Thoracic aorta endothelial cell (primary cell): Measurements from ENCODE around the gene MGARP. TPM values are rescaled to one million over a fixed set of nuclear protein-coding genes. Genes with fewer than 3 reads are reported as not detected.
A peak's percentile ranks its signal among the peaks of the same experiment; 100 is the strongest.

Experiments used
- small RNA-seq: library from RNA; depleted of rRNA; stranded (forward); fragments of <200 nt; gene quantifications from one replicate; pipeline ENCODE3, GENCODE V24; 2012
- total RNA-seq: library from RNA; depleted of rRNA; stranded (reverse); fragments of >200 nt; gene quantifications from 2 replicates; pipeline ENCODE4 v1.2.3, GENCODE V29; 2012

MGARP gene
- 4.4 and 45.3 TPM in 2 replicates for total RNA-seq

DNA sequence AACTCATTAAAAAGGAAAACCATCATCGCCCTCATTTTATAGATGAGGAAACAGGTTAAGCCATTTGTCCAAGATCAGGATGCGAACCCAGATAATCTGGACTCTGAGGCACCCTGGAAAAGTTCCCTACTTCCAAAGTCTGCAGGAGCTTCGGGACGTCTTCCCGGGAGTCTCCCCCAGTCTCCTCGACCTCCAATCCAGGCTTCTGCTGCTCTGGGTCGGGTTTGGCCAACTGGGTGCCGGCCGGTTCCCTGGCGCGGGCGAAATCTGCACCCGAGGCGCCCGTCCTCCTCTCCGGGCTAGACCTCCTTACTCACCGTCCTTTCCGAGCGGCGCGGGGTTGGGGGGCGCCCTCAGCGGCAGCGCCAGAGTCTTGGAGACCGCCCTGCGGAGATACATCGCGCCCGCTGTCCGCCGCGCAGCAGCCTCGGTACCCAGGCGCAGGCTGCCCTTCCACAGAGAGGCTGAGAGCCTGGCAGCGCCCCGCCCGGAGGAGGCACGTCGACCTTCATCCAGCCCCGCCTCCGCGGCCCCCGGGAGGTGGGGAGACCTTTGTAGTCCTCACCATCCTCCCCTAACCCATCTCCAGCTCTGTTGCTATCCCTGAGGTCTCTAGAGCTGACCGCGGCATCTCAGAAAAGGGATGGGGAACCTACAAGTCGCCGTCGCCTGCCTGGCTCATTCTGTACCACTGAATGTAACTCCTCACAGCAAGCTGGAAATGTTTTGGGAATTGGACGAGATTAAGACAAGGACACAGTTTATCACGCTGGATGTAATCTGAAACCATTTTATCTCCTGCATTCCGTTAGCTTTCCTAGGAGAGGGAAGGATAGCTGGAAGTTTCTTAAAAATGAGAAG, at the start of gene MGARP:
TSS of gene MGARP (minus strand) at position 466 of the 861 bp plus-strand sequence. CDS start at position 399, 67 bp downstream.

DNA sequence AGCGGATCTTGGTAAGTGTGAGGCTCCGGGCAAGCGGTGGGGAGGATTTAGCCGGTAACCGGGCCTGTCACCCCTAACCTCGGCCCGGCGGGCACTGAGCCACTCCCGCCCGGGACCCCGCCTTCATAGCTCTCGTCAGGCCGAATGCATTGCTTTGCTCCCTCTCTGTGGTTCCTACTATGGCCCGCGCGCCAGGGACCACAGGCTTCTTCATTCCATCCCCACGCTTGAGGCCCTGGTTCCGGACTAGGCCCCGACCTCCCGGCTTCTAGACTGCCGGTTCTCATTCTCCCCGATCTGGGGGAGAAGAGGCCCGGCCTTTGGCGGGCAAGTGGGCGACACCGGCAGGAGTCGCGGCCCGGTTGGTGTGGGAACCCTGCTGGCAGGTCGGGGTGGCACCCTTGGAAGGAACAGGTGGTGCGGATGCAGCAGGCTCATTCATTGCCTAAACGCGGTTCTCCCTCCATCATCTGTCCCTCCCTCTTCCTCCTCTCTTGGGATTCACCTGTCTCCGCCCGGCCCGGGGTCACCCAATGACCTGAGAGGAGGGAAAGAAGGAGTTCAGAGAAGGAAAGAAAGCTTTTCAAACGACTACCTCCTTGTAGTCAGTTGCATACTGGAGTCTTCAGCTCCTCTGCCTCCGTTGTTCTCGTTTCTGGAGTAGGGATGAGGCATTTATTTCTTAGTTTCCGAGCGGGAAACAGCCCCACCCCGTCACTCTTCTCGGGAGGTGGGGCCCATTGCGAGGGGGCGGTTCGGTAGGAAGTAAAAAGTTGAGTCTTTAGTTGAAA, 22.0 kb upstream of the MGARP start, which contains the start of gene NDUFC1:
TSS of gene NDUFC1 (minus strand) at position 657 of the 791 bp plus-strand sequence. CDS start 6,679 bp downstream, outside the sequence.

DNA sequence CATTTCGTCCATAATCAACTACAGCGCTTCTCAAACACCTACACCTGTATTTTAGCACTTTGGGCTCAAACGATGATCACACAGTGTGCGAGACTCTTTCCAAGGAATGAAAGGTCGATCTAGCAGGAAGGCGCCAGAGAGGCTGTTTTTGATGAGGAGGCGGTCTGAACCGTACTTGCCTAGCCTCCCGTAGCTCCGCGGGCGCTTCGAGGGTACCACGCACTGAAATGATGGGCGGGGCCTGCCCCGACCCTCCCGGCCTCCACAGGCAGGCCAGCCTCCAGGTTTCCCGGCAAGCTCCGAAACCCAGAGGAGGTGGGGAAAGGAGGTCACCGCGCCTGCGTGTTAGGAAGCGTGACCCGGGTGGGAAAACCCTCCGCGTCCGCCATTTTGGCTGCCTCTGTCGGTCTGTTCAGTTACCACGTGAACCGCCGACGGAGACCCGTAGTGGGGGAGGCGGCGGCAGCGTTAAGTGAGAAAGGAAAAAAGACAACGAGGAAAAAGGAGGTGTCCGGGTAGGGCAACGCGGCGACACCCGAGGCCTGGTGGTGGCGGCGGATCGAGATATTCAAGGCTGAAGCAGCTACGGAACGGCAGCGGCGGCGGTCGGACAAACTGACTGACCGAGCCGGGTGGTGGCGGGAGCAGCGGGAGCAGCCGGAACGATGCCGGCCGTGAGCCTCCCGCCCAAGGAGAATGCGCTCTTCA, 21.2 kb upstream of the MGARP start, which contains the start of gene NAA15:
TSS of gene NAA15 (plus strand) at position 393 of the 708 bp plus-strand sequence. CDS start at position 666, 273 bp downstream.

Small RNA genes lying within 50 kb of the gene (small RNA-seq; reads per million reads assigned to genes)
- not detected for gene RNU6-1074P
- not detected for gene RNU6-1214P
- gene RNU6-506P: 0.98 reads per million, percentile 18 among the genes with 10 or more reads in this experiment

Other genes starting within 250 kb of the MGARP start
- gene ELF2, start 103.0 kb downstream of the MGARP start, total RNA-seq: 48.9 and 50.4 TPM in 2 replicates
- gene NAA15, start 21.3 kb upstream of the MGARP start, total RNA-seq: 99.6 and 105 TPM in 2 replicates
- gene NDUFC1, start 22.3 kb upstream of the MGARP start, total RNA-seq: 55.9 and 56.6 TPM in 2 replicates
- 30.8 and 40.4 TPM in 2 replicates for gene RAB33B, start 173.9 kb upstream of the MGARP start, total RNA-seq